CD1c-positive myeloid dendritic cell (primary cell): ENCODE measurements around the gene SIK2.
"Not testable (repeated sequence)": the region's sequence is repeated elsewhere in the genome, so short reads cannot be mapped to it uniquely, and the experiment has no call there.

ENCODE experiments used
- DNase-seq: peaks from one replicate; pipeline ENCODE4 v3.0.0-alpha.2; 2016; ENCODE audit errors: extremely low spot score

Gene SIK2

DNA sequence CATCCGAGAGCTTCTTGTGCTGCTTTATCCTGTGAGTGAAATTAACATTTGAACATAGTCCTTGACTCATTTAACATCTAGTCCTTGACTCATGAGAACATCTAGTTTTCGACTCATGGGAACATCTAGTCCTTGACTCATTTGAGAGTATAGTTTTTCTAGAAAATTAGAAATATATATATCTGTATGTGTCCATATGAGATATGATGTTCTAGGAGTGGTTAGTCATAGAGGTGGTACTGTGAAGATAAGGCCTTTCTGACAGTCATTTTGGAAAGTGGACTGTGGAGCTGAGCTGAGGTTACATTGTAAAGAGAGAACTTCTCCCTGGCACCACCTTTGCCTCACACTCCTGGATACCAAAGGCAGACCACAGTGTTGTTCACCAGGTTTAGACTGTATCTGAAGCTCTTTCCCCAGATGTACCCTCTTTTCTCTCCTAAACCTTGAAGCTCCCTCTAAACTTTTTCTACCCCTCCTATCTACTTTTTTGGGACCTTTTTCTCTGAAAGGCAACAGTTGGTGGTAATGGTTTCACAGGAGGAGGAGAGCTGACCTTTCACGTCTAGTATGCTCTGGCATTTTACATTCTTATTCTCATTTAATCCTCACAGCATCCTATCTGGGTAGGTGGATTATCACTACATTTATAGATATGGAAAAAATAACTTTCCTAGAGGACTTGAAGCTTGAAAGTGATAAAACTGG lies 96.8 kb downstream of the SIK2 start:
- no peak for DNase-seq

- DNase-seq = no peak
These were observed 97.4 kb downstream of the SIK2 start for GRCh38 chr11:111699579-111700156.

DNA sequence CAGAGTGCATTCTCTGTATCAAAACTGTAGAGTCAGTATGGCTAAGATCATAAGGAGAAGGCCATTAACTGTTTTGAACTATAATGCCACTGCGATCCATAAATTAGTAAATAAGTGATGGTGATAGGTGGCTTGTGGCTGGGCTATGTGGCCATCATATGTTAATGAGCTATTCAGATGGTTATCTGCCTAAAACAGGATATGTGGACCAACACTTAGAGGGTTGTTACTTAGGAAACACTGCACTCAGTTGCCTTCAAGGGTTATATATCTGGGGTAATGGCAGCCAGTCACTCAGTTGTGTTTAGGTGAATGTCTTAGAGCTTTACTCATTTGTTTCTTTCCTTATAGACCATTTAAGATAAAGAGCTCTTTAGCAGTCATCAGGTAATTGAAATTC lies 97.9 kb downstream of the SIK2 start:
- no peak for DNase-seq

- DNase-seq = no peak
These were observed 100.4 kb downstream of the SIK2 start for GRCh38 chr11:111702623-111703022.

DNA sequence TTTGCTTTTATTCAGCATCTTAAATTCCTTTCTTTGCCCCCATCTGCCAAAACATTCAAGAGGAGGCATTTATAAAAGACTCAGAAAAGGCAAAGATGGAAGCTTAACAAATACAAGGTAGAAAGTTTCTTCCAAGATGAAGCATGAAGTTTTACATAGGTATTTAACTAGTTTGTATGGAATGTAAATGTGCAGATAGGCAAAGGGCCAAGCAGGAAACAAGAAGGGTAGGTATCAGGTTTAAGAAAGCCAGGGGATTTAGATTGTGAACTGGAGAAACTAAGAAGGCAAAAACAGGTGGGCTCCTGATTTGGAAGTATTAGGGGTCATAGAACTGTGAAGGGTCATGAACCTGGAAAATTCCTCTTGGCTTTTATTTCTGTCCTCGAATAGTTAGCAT lies 101.3 kb downstream of the SIK2 start:
- no peak for DNase-seq

- no peak for DNase-seq
These were observed 104.9 kb downstream of the SIK2 start for GRCh38 chr11:111707039-111707690.

GRCh38 chr11:111707691-111708067 lies 105.4 kb downstream of the SIK2 start:
- DNase-seq = no peak

DNA sequence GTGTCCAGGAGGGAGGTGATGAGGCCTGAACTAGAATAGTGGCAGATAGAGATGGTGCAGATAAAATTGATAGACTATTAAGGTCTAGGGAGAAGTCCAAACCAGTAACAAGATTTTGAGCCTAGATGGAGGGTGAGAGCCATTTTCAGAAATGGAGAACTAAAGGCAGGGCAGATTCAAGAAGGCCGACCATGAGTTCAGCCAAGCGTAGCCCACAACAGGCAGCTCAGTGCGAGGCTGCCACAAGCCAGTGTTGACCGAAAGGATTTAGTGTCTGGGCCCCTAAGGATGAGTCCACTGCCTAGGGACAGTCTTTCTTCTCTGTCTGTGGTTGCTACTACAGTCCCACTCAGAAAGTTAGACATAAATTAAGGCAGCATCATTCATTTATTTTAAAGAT lies 112.3 kb downstream of the SIK2 start:
- DNase-seq = no peak

- no peak for DNase-seq
These were observed 113.0 kb downstream of the SIK2 start for GRCh38 chr11:111715142-111715816.

DNA sequence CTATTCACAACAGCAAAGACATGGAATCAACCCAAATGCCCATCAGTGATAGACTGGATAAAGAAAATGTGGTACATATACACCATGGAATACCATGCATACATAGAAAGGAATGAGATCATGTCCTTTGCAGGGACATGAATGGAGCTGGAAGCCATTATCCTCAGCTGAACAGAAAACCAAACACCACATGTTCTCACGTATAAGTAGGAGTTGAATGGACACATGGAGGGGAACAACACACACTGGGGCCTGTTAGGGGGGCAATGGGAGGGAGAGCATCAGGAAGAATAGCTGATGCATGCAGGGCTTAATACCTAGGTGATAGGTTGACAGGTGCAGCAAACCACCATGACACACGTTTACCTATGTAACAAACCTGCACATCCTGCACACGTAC lies 115.4 kb downstream of the SIK2 start:
- DNase-seq = not testable (repeated sequence)

- DNase-seq = no peak
These were observed 116.2 kb downstream of the SIK2 start for GRCh38 chr11:111718436-111718835.

DNA sequence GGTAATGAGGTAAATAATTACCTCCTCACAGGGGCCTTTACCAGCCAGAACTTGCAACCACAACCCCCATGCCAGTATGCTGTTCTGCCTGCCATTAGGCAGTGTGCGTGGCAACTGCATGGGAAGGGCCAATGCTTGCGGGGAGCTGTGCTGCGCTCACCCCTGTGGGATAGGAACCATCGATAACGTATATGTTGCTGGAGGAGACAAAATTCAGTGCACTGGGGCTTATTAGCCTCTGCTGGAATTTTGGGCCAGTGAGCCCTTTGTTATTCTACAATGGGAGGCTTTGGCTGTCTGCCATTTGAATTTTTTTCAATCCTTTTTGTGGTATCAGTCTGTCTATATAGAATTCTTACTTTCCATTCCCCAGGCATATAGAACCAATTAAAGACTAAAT lies 116.6 kb downstream of the SIK2 start:
- DNase-seq = no peak

GRCh38 chr11:111719379-111719778 lies 117.1 kb downstream of the SIK2 start:
- DNase-seq = no peak

DNA sequence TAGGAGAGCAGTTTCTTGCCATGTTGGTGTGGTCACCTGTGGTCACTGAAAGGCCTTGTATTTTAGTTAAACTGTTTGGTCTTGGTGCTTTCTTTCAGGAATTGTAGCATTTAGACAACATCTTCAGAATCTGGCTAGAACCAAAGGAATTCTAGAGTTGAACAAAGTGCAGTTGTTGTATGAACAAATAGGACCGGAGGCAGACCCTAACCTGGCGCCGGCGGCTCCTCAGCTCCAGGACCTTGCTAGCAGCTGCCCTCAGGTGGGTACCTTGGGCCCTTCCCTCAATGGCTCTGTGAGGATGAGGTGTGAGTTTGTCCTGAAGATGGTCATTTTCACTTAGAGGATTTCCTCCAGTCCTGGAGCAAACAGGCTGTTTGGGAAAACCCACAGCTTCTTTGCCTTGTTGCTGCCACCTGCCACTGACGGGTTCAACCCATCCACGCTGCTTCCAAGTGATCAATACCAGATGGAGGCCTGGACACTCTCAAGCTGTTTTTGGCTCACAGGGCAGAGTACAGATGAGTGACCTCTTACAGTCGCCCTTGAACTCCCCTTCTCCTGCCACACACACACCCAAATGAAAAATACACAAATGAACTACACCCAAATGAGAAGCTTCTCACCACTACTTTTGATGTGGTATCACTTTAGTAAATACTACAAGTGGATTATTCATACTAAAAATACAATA lies 118.7 kb downstream of the SIK2 start:
- no peak for DNase-seq

DNA sequence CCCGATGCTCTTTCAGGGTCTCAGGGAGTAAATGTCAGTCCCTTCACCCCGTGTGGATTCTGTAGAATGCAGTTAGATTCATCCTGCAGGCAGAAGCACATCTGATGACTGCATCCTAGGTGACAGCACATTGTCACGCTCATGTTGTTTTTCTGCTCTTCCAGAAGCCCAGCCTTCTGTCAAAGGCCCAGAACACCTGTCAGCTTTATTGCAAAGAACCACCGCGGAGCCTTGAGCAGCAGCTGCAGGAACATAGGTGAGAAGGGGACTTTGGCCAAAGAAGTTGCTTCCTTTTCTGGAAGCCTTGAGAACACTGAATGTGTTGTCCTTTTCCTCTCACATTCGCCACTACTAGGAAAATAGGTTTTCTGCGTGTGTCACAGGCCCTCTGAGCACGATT lies 120.3 kb downstream of the SIK2 start:
- no peak for DNase-seq

- no peak for DNase-seq
These were observed 121.3 kb downstream of the SIK2 start for GRCh38 chr11:111723595-111723994.

DNA sequence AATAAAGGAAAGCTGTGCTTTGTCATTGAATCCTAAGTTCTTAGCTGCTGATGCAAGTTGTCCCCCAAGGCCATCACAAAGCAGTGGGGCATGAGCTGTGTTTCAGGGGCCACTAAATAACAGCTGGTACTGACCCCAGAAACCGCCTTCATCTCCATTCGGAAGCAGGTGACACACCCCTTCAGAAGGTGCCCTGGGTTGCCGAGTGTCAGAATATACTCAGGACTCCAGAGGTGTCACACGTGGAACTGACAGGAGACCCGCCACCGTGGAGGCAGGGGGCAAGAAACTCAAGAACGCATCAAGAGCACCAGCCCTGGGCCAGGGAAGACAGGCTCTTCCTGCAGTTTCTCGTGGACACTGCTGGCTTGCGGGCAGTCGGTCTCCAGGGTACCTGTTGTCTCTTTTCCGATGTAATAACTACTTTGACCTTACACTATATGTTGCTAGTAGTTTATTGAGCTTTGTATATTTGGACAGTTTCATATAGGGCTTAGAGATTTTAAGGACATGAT lies 122.4 kb downstream of the SIK2 start:
- no peak for DNase-seq

- DNase-seq = no peak
These were observed 123.4 kb downstream of the SIK2 start for GRCh38 chr11:111725621-111726020.

- DNase-seq = no peak
These were observed 124.1 kb downstream of the SIK2 start for GRCh38 chr11:111726301-111726713.

GRCh38 chr11:111727431-111727830 lies 125.2 kb downstream of the SIK2 start:
- DNase-seq = no peak

- DNase-seq = no peak
These were observed 127.0 kb downstream of the SIK2 start for GRCh38 chr11:111729071-111729830.
